WTC11 (cell line): ENCODE data around the gene LDAF1. TPM values are rescaled to one million over a fixed set of nuclear protein-coding genes. Genes with fewer than 3 reads are reported as not detected.
A peak's percentile ranks its signal among the peaks of the same experiment; 100 is the strongest.

Experiments used
- ATAC-seq: fragments of 200-7000 bp; cut with Tn5 transposase; 2 replicates; pipeline ENCODE4 v1.10.0; 2021; ENCODE audit warnings: mild to moderate bottlenecking, moderate library complexity
- CTCF ChIA-PET: fragments of 300-600 bp; sonication (Branson Sonifier 250); formaldehyde crosslinking; loops from one replicate; lab custom pipeline; 2021; ENCODE audit warnings: antibody characterized with exemption; lab: Charles Lee
- POLR2A ChIA-PET: fragments of 350-600 bp; sonication (Branson Sonifier 250); formaldehyde crosslinking; loops from one replicate; lab custom pipeline; 2021; ENCODE audit warnings: antibody characterized with exemption; lab: Charles Lee
- DNase-seq: peaks from one replicate; pipeline ENCODE4 v3.0.0; 2021; ENCODE audit warnings: low spot score
- H3K27ac Mint-ChIP-seq: 2 replicates; pipeline ENCODE4 v1.8.0; 2021; ENCODE audit warnings: mixed read lengths
- H3K27me3 Mint-ChIP-seq: 2 replicates; pipeline ENCODE4 v1.8.0; 2021; ENCODE audit warnings: low read depth, mild to moderate bottlenecking, moderate library complexity, mixed read lengths
- H3K36me3 Mint-ChIP-seq: 2 replicates; pipeline ENCODE4 v1.8.0; 2021; ENCODE audit warnings: mixed read lengths
- H3K4me1 Mint-ChIP-seq: 2 replicates; pipeline ENCODE4 v1.8.0; 2022; ENCODE audit warnings: mixed read lengths
- H3K4me3 Mint-ChIP-seq: 2 replicates; pipeline ENCODE4 v1.8.0; 2021; ENCODE audit warnings: mild to moderate bottlenecking, moderate library complexity, mixed read lengths
- H3K9me3 Mint-ChIP-seq: 2 replicates; pipeline ENCODE4 v1.8.0; 2021; ENCODE audit warnings: mixed read lengths
- EMX1 ChIP-seq: fragments of 250-450 bp; sonication (Bioruptor Pico); IDR thresholded peaks from 2 replicates; pipeline ENCODE4 v1.8.0; 2021; ENCODE audit warnings: mild to moderate bottlenecking
- ESRRA ChIP-seq: sonication (generic); formaldehyde crosslinking; IDR thresholded peaks from 2 replicates; pipeline ENCODE4 v1.8.1; 2022; ENCODE audit warnings: mild to moderate bottlenecking, missing genetic modification reagents, borderline replicate concordance
- FOXJ3 ChIP-seq: sonication (generic); formaldehyde crosslinking; IDR thresholded peaks from 2 replicates; pipeline ENCODE4 v1.9.0; 2021; ENCODE audit warnings: missing genetic modification reagents, mild to moderate bottlenecking, borderline replicate concordance
- GRHL2 ChIP-seq: fragments of 250-450 bp; sonication (Bioruptor Pico); IDR thresholded peaks from 2 replicates; pipeline ENCODE4 v1.8.0; 2022; ENCODE audit warnings: mild to moderate bottlenecking, moderate library complexity; ENCODE audit not compliant: insufficient replicate concordance, severe bottlenecking
- GTF2I ChIP-seq: fragments of 250-450 bp; sonication (Bioruptor Pico); conservative IDR thresholded peaks from 2 replicates; pipeline ENCODE4 v1.4.0; 2021; ENCODE audit warnings: mild to moderate bottlenecking
- JAZF1 ChIP-seq: fragments of 250-450 bp; sonication (Bioruptor Pico); IDR thresholded peaks from 2 replicates; pipeline ENCODE4 v1.9.0; 2021; ENCODE audit warnings: moderate library complexity, mild to moderate bottlenecking, inconsistent platforms
- MYBL2 ChIP-seq: sonication (generic); formaldehyde crosslinking; IDR thresholded peaks from 2 replicates; pipeline ENCODE4 v1.8.1; 2023; ENCODE audit warnings: mild to moderate bottlenecking, moderate library complexity, missing genetic modification reagents
- NFE2L1 ChIP-seq: sonication (generic); formaldehyde crosslinking; IDR thresholded peaks from 2 replicates; pipeline ENCODE4 v1.8.1; 2023; ENCODE audit warnings: missing genetic modification reagents
- NFYB ChIP-seq: sonication (generic); formaldehyde crosslinking; conservative IDR thresholded peaks from 2 replicates; pipeline ENCODE4 v1.8.0; 2022; ENCODE audit warnings: low read depth, missing genetic modification reagents
- OVOL2 ChIP-seq: fragments of 250-450 bp; sonication (Bioruptor Pico); IDR thresholded peaks from 2 replicates; pipeline ENCODE4 v1.9.0; 2021; ENCODE audit warnings: mild to moderate bottlenecking, borderline replicate concordance
- PRRX2 ChIP-seq: fragments of 250-450 bp; sonication (Bioruptor Pico); IDR thresholded peaks from 2 replicates; pipeline ENCODE4 v1.8.0; 2021; ENCODE audit warnings: mild to moderate bottlenecking
- SOX15 ChIP-seq: fragments of 250-450 bp; sonication (Bioruptor Pico); IDR thresholded peaks from 2 replicates; pipeline ENCODE4 v1.9.0; 2021; ENCODE audit warnings: mild to moderate bottlenecking
- TEAD4 ChIP-seq: sonication (generic); formaldehyde crosslinking; IDR thresholded peaks from 2 replicates; pipeline ENCODE4 v1.8.0; 2022; ENCODE audit warnings: mild to moderate bottlenecking, missing genetic modification reagents
- ZBTB21 ChIP-seq: sonication (generic); formaldehyde crosslinking; IDR thresholded peaks from 2 replicates; pipeline ENCODE4 v1.8.1; 2023; ENCODE audit warnings: mild to moderate bottlenecking, missing genetic modification reagents, borderline replicate concordance
- ZNF138 ChIP-seq: sonication (generic); formaldehyde crosslinking; conservative IDR thresholded peaks from 2 replicates; pipeline ENCODE4 v1.8.1; 2022; ENCODE audit warnings: mild to moderate bottlenecking, moderate library complexity, missing genetic modification reagents
- ZNF232 ChIP-seq: sonication (generic); formaldehyde crosslinking; IDR thresholded peaks from 2 replicates; pipeline ENCODE4 v1.8.0; 2022; ENCODE audit warnings: mild to moderate bottlenecking, missing genetic modification reagents
- ZNF263 ChIP-seq: sonication (generic); formaldehyde crosslinking; IDR thresholded peaks from 2 replicates; pipeline ENCODE4 v1.8.1; 2022; ENCODE audit warnings: low read depth, mild to moderate bottlenecking, moderate library complexity, missing genetic modification reagents
- total RNA-seq: library from RNA; stranded (reverse); gene quantifications from 3 replicates; pipeline ENCODE4 v1.2.3, GENCODE V29; 2021
- TF ChIP-seq, protein P1 (sequence below): sonication (generic); formaldehyde crosslinking; IDR thresholded peaks from 2 replicates; pipeline ENCODE4 v1.8.1; 2022; ENCODE audit warnings: mild to moderate bottlenecking, moderate library complexity, missing genetic modification reagents
- TF ChIP-seq, protein P2 (sequence below): sonication (generic); formaldehyde crosslinking; IDR thresholded peaks from 2 replicates; pipeline ENCODE4 v1.8.1; 2023; ENCODE audit warnings: mild to moderate bottlenecking, missing genetic modification reagents, borderline replicate concordance
- TF ChIP-seq, protein P3 (sequence below): sonication (generic); formaldehyde crosslinking; conservative IDR thresholded peaks from 2 replicates; pipeline ENCODE4 v1.8.1; 2022; ENCODE audit warnings: mild to moderate bottlenecking, missing genetic modification reagents
- TF ChIP-seq, protein P4 (sequence below): fragments of 250-450 bp; sonication (Bioruptor Pico); conservative IDR thresholded peaks from 2 replicates; pipeline ENCODE4 v1.9.0; 2021; ENCODE audit warnings: mild to moderate bottlenecking

LDAF1 gene
- total RNA-seq, 1 experiment from 2014 or later = 42.8 TPM

DNA sequence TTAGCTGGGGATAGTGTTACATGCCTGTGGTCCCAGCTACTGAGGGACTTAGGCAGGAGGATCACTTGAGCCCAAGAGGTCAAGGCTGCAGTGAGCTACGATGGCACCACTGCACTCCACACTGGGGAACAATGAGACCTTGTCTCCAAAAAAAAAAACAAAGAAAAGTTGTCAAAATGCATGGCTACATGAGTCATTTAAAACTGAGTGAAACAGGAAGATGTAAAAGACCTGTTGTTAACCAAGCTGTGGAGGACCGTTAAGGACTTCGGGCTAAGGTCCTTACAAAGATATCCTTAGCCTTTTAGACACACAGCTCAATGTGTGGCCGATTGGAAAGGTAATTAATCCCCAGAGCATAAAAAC, 27.8 kb downstream of the LDAF1 start:
- ChIA-PET POLR2A (interaction anchor here (0.6 kb wide), 2 partner anchors 109 to 156 kb away, joined by 3 to 5 read pairs; no protein-coding TSS in a partner anchor), CTCF (interaction anchor here (0.7 to 5.8 kb wide), 4 partner anchors 27 to 115 kb away, joined by 3 to 186 read pairs (median 4); partner anchors contain the start of gene LDAF1)
- peaks cover 30% of the 10 kb centered on the region for H3K36me3 Mint-ChIP-seq
- H3K9me3 Mint-ChIP-seq = peaks cover 38% of the 10 kb centered on the region
- no peak overlapping the region for H3K4me3 Mint-ChIP-seq
- TF ChIP-seq, protein P1, sequence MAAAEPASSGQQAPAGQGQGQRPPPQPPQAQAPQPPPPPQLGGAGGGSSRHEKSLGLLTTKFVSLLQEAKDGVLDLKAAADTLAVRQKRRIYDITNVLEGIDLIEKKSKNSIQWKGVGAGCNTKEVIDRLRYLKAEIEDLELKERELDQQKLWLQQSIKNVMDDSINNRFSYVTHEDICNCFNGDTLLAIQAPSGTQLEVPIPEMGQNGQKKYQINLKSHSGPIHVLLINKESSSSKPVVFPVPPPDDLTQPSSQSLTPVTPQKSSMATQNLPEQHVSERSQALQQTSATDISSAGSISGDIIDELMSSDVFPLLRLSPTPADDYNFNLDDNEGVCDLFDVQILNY (CRISPR knock-in tag) = no peak
- TF ChIP-seq, protein P2, sequence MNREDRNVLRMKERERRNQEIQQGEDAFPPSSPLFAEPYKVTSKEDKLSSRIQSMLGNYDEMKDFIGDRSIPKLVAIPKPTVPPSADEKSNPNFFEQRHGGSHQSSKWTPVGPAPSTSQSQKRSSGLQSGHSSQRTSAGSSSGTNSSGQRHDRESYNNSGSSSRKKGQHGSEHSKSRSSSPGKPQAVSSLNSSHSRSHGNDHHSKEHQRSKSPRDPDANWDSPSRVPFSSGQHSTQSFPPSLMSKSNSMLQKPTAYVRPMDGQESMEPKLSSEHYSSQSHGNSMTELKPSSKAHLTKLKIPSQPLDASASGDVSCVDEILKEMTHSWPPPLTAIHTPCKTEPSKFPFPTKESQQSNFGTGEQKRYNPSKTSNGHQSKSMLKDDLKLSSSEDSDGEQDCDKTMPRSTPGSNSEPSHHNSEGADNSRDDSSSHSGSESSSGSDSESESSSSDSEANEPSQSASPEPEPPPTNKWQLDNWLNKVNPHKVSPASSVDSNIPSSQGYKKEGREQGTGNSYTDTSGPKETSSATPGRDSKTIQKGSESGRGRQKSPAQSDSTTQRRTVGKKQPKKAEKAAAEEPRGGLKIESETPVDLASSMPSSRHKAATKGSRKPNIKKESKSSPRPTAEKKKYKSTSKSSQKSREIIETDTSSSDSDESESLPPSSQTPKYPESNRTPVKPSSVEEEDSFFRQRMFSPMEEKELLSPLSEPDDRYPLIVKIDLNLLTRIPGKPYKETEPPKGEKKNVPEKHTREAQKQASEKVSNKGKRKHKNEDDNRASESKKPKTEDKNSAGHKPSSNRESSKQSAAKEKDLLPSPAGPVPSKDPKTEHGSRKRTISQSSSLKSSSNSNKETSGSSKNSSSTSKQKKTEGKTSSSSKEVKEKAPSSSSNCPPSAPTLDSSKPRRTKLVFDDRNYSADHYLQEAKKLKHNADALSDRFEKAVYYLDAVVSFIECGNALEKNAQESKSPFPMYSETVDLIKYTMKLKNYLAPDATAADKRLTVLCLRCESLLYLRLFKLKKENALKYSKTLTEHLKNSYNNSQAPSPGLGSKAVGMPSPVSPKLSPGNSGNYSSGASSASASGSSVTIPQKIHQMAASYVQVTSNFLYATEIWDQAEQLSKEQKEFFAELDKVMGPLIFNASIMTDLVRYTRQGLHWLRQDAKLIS (CRISPR knock-in tag) = no peak
- TF ChIP-seq GRHL2 (CRISPR knock-in tag) (no peak), ZNF138 (no peak), JAZF1 (CRISPR knock-in tag) (no peak), PRRX2 (CRISPR knock-in tag) (no peak), ZNF263 (CRISPR knock-in tag) (no peak)
- DNase-seq (no peak), ATAC-seq (no peak)
- H3K27me3 Mint-ChIP-seq = peaks cover 7% of the 10 kb centered on the region; the same call in 1 of the 2 replicates
- no peak overlapping the region for H3K27ac Mint-ChIP-seq
- H3K4me1 Mint-ChIP-seq = no peaks in the 10 kb centered on the region

DNA sequence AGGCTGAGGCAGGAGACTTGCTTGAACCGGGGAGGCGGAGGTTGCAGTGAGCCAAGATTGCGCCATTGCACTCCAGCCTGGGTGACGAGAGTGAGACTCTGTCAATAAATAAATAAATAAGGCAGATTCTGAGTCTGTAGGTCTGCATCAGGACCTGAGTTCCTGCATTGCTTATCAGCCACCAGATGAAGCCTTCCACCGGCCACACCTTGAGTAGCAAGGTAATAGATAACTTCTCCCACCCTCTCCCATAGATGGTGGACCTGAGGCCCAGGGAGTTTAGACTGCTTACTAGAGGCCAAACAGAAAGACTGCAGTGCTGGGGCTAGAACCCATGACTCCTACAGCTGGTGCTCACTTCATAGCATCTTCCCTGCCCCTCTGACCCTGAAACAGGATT, 30.8 kb downstream of the LDAF1 start:
- TF ChIP-seq ESRRA (CRISPR knock-in tag) (no peak), FOXJ3 (CRISPR knock-in tag) (no peak), SOX15 (CRISPR knock-in tag) (no peak), NFYB (CRISPR knock-in tag) (no peak), EMX1 (CRISPR knock-in tag) (no peak), ZNF232 (CRISPR knock-in tag) (no peak)
- ATAC-seq = no peak
- ChIA-PET CTCF (interaction anchor here (0.5 to 5.8 kb wide), 31 partner anchors 8 to 1172 kb away, joined by 3 to 186 read pairs (median 4); partner anchors contain the start of genes ANKS4B, CRYM and DNAH3), POLR2A (interaction anchor here (1.0 to 1.9 kb wide), 2 partner anchors 33 to 112 kb away, joined by 3 to 15 read pairs; no protein-coding TSS in a partner anchor)
- peaks cover 3% of the 10 kb centered on the region; the same call in 1 of the 2 replicates for H3K36me3 Mint-ChIP-seq
- H3K4me1 Mint-ChIP-seq = no peaks in the 10 kb centered on the region
- peaks cover 7% of the 10 kb centered on the region for H3K27me3 Mint-ChIP-seq
- no peak overlapping the region for H3K4me3 Mint-ChIP-seq
- H3K27ac Mint-ChIP-seq = no peak overlapping the region
- DNase-seq = no peak
- peaks cover 22% of the 10 kb centered on the region for H3K9me3 Mint-ChIP-seq

DNA sequence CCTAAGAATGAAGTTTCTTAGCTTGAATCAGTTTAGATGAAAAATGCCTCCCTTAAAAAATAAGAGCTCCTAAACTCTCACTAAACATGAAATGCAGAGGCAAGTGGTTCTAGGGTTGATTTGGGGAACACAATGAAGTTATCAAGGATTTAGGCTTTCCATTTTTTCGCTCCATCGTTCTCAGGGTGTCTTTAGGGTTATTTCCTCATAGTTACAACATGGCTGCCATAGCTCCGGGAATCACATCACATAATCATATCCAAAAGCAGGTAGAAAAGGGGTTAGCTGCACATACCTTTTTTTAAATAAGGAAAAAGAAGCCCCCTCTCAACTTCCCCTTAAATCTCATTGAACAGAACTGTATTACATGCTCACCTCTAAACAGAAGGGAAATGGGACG, 31.5 kb downstream of the LDAF1 start:
- ATAC-seq = no peak
- H3K27ac Mint-ChIP-seq = no peak overlapping the region
- H3K27me3 Mint-ChIP-seq = peaks cover 7% of the 10 kb centered on the region
- TF ChIP-seq TEAD4 (CRISPR knock-in tag) = no peak
- TF ChIP-seq GTF2I = 0 out of 2 replicates have a peak, but pooled peaks have one; percentile 14
- no peak for DNase-seq
- no peaks in the 10 kb centered on the region for H3K4me1 Mint-ChIP-seq
- CTCF ChIA-PET = interaction anchor here (1.2 to 5.8 kb wide), 5 partner anchors 32 to 111 kb away, joined by 3 to 186 read pairs (median 20); partner anchors contain the start of genes CRYM and LDAF1
- POLR2A ChIA-PET = interaction anchor here (1.0 to 1.9 kb wide), 2 partner anchors 33 to 111 kb away, joined by 3 to 15 read pairs; no protein-coding TSS in a partner anchor
- H3K4me3 Mint-ChIP-seq = no peak overlapping the region
- H3K9me3 Mint-ChIP-seq = peaks cover 18% of the 10 kb centered on the region
- no peaks in the 10 kb centered on the region for H3K36me3 Mint-ChIP-seq

DNA sequence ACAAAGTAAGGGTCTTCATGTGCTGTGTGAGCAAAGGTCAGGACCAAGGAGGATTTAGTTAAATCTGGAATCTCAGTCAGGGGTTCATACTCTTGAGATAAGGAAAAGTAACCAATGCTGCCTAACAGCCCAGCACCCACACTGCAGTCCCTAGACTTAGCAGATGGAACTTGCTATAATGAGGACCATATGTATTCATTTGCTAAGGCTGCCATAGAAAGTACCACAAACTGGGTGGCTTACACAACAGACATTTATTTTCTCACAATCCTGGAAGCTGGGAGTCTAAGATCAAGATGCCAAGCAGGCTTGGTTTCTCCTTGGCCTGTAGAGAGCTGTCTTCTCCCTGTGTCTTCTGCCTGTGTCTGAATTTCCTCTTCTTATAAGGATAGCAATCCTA, 32.1 kb downstream of the LDAF1 start:
- no peaks in the 10 kb centered on the region for H3K36me3 Mint-ChIP-seq
- H3K27ac Mint-ChIP-seq = no peak overlapping the region
- H3K9me3 Mint-ChIP-seq = peaks cover 18% of the 10 kb centered on the region
- H3K27me3 Mint-ChIP-seq = peaks cover 7% of the 10 kb centered on the region
- no peak for ATAC-seq
- DNase-seq = no peak
- no peak overlapping the region for H3K4me3 Mint-ChIP-seq
- H3K4me1 Mint-ChIP-seq = no peaks in the 10 kb centered on the region
- POLR2A ChIA-PET = no interaction called here
- CTCF ChIA-PET = interaction anchor here (1.6 to 5.8 kb wide), 2 partner anchors 32 to 110 kb away, joined by 3 to 186 read pairs; partner anchors contain the start of gene LDAF1
- TF ChIP-seq EMX1 (CRISPR knock-in tag) (no peak), SOX15 (CRISPR knock-in tag) (no peak), OVOL2 (no peak), NFE2L1 (CRISPR knock-in tag) (no peak), ZBTB21 (CRISPR knock-in tag) (no peak), MYBL2 (CRISPR knock-in tag) (no peak)
- TF ChIP-seq, protein P3, sequence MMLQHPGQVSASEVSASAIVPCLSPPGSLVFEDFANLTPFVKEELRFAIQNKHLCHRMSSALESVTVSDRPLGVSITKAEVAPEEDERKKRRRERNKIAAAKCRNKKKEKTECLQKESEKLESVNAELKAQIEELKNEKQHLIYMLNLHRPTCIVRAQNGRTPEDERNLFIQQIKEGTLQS = no peak
- TF ChIP-seq, protein P4, sequence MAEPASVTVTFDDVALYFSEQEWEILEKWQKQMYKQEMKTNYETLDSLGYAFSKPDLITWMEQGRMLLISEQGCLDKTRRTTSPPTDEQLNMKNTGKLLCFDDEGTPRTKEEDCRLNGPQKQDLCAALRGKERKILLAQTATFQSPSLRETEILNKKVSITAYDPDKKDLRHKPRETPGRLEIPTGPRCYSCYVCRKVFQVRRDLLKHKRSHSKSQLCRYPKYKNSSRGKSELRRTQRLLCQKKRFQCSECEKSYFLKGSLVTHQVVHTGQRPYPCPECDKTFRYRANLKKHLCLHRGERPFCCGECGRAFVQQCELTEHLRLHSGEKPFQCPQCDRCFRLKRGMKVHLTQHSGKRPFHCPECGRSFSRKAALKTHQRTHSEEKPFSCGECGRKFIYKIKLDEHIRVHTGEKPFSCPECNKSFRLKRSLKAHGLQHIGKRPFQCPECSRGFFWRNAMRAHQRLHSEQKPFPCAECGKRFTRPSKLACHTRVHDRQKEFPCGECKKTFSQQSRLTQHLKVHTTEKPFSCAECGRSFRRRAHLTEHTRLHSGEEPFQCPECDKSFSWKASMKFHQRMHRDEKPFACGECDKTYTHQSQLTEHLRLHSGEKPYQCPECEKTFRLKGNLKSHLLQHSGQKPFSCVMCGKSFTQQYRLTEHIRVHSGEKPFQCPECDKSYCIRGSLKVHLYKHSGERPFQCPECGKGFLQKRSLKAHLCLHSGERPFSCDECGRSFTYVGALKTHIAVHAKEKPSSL (CRISPR knock-in tag) = no peak
